Left lung (tissue), 10 donors: ENCODE measurements around the gene MAP3K7. TPM values are rescaled to one million over a fixed set of nuclear protein-coding genes. Genes with fewer than 3 reads are reported as not detected.

Experiments used
- ATAC-seq: fragments of 200-7000 bp; cut with Tn5 transposase; one replicate; pipeline ENCODE4 v1.9.1; 2020; ENCODE audit warnings: moderate library complexity
- DNase-seq, 4 donors: peaks; one replicate each; pipeline ENCODE4 v3.0.0-alpha.2; 2013 to 2020
- H3K27ac ChIP-seq, 2 donors: fragments of 200-600 bp; sonication (generic) in 1 of 2; one replicate each; pipeline versions ENCODE4 v1.5.0 to v1.8.0; 2020 to 2021
- H3K27me3 ChIP-seq, 2 donors: fragments of 200-600 bp; sonication (generic) in 1 of 2; one replicate each; pipeline versions ENCODE4 v1.5.0 to v1.8.0; 2020 to 2021
- H3K36me3 ChIP-seq, 2 donors: fragments of 200-600 bp; sonication (generic) in 1 of 2; one replicate each; pipeline versions ENCODE4 v1.5.0 to v1.8.0; 2020 to 2021
- H3K4me1 ChIP-seq, 2 donors: fragments of 200-600 bp; one replicate each; pipeline ENCODE4 v1.8.0; 2021
- H3K4me3 ChIP-seq, 2 donors: fragments of 200-600 bp; sonication (generic) in 1 of 2; one replicate each; pipeline versions ENCODE4 v1.5.0 to v1.8.0; 2020 to 2021; ENCODE audit warnings: mild to moderate bottlenecking in 1 of 2
- H3K9me3 ChIP-seq, 2 donors: fragments of 200-600 bp; sonication (generic) in 1 of 2; one replicate each; pipeline versions ENCODE4 v1.5.0 to v1.8.0; 2020 to 2021
- intact Hi-C, 2 donors: fragments of 100-400 bp; cut with DNase I; formaldehyde crosslinking; loops; one replicate each; pipeline versions ENCODE4 v1.11.2 to v1.14.2; 2022
- polyA plus RNA-seq, 6 donors: library from polyadenylated mRNA; unstranded; fragments of 120-200 nt; gene quantifications; one replicate each; pipeline ENCODE4 v1.2.1, GENCODE V29; 2013; ENCODE audit not compliant: insufficient read length in 6 of 6
- total RNA-seq, 2 donors: library from RNA; stranded (reverse); fragmentation: NEBNext Ultra II Directional; extraction: Animal tissue kit (Norgen Biotek cat#: 25700); gene quantifications; one replicate each; pipeline ENCODE4 v1.2.1, GENCODE V29; 2021
- TF ChIP-seq, protein P1 (sequence below), 2 donors: fragments of 200-600 bp; sonication (generic) in 1 of 2; IDR thresholded peaks; one replicate each; pipeline versions ENCODE4 v1.5.0 to v1.8.0; 2021; ENCODE audit warnings: antibody characterized with exemption in 2 of 2
- donor health status: DM: no; HTN: yes; CAD: no.
- donor health status: DM: no; HTN: no; CAD: no.

The MAP3K7 gene
- total and polyA plus RNA-seq, 8 donors, result 19.5 to 52.9 (median 45.8) TPM

DNA sequence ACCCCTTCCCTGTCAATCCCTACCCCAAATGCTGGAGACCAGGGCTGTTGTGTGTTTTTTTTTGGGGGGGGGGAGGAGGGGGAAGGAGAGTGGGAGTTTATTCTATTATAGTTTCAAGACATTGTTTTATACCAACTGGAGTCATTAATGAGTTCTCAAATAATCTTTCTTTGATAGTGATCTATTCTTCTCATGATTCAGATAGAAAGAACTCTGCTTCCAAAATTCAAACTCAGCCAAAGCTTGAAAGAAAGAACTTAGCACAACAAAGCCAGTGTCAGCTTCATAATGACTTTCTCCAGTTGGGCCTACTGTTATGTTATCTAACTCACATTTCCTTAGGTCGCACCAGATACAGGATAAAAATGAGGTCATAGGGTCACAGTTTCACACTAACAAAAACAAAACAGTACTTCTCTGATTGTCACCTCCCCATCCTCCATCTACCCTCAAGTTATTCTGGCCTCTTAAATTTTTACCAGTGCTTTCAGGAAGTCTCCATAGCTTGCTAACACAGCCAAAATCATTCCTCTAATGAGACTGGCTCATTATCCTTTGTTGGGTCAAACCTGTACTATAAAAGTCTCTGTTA, 19.0 kb upstream of the MAP3K7 start:
- peaks cover 0 to 4% of the 10 kb centered on the region in 2 donors for H3K4me1 ChIP-seq
- H3K4me3 ChIP-seq, result no peak overlapping the region
- no peaks in the 10 kb centered on the region for H3K36me3 ChIP-seq
- ATAC-seq (no peak), DNase-seq (no peak)
- peaks cover 18 to 60% of the 10 kb centered on the region in 2 donors for H3K27me3 ChIP-seq
- no peak overlapping the region for H3K27ac ChIP-seq
- TF ChIP-seq, protein P1, sequence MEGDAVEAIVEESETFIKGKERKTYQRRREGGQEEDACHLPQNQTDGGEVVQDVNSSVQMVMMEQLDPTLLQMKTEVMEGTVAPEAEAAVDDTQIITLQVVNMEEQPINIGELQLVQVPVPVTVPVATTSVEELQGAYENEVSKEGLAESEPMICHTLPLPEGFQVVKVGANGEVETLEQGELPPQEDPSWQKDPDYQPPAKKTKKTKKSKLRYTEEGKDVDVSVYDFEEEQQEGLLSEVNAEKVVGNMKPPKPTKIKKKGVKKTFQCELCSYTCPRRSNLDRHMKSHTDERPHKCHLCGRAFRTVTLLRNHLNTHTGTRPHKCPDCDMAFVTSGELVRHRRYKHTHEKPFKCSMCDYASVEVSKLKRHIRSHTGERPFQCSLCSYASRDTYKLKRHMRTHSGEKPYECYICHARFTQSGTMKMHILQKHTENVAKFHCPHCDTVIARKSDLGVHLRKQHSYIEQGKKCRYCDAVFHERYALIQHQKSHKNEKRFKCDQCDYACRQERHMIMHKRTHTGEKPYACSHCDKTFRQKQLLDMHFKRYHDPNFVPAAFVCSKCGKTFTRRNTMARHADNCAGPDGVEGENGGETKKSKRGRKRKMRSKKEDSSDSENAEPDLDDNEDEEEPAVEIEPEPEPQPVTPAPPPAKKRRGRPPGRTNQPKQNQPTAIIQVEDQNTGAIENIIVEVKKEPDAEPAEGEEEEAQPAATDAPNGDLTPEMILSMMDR (IDR thresholded peaks at IDR 0.05), result no peak
- no peaks in the 10 kb centered on the region for H3K9me3 ChIP-seq
- intact Hi-C loops, result no loop called here

DNA sequence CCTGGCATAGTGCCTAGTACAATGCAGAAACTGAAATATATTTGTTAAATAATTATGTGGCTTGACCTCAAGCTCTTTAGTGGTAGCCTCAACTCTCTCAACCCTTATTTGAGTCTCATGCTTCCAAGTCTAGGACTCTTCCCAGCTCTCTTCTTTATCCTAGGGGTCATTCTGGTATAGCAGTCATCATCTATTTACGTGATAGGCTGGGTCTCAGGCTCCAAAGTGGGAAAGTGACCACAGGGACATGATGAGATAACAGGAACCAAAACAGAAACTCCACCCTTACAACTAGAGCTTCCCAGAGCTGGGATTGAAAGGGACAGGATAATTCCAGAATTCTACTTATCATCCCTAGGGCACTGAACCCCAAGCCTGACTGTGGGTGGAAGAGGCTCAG, 17.7 kb upstream of the MAP3K7 start:
- Histone ChIP-seq H3K9me3 (no peaks in the 10 kb centered on the region), H3K36me3 (no peaks in the 10 kb centered on the region), H3K27me3 (peaks cover 9 to 49% of the 10 kb centered on the region in 2 donors), H3K4me3 (no peak overlapping the region), H3K27ac (no peak overlapping the region), H3K4me1 (no peaks in the 10 kb centered on the region)
- intact Hi-C loops, result no loop called here
- TF ChIP-seq, protein P1 (IDR thresholded peaks at IDR 0.05), result no peak
- no peak for DNase-seq
- no peak for ATAC-seq

DNA sequence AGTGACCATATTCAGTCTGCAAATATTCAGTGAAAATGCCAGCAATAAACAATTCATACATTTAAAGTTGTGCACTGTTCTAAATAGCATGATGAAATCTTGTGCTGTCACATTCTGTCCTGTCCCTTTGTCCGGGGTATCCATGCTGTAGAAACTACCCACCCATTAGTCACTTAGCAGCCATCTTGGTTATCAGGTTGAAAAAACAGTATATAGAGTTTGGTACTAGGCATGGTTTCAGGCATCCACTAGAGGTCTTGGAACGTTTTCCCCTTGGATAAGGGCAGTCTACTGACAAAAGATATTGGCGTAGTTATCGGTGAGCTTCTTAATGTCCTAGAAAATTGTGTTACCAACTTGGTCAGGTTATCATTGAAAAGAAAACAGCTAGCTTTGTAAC, 12.3 kb upstream of the MAP3K7 start:
- no peak overlapping the region for H3K4me3 ChIP-seq
- DNase-seq (no peak), ATAC-seq (no peak)
- H3K36me3 ChIP-seq, result no peaks in the 10 kb centered on the region
- TF ChIP-seq, protein P1 (IDR thresholded peaks at IDR 0.05), result no peak
- no peaks in the 10 kb centered on the region for H3K9me3 ChIP-seq
- H3K27ac ChIP-seq, result no peak overlapping the region
- H3K27me3 ChIP-seq, result peaks cover 0 to 49% of the 10 kb centered on the region in 2 donors
- no peaks in the 10 kb centered on the region for H3K4me1 ChIP-seq
- intact Hi-C loops, result no loop called here

DNA sequence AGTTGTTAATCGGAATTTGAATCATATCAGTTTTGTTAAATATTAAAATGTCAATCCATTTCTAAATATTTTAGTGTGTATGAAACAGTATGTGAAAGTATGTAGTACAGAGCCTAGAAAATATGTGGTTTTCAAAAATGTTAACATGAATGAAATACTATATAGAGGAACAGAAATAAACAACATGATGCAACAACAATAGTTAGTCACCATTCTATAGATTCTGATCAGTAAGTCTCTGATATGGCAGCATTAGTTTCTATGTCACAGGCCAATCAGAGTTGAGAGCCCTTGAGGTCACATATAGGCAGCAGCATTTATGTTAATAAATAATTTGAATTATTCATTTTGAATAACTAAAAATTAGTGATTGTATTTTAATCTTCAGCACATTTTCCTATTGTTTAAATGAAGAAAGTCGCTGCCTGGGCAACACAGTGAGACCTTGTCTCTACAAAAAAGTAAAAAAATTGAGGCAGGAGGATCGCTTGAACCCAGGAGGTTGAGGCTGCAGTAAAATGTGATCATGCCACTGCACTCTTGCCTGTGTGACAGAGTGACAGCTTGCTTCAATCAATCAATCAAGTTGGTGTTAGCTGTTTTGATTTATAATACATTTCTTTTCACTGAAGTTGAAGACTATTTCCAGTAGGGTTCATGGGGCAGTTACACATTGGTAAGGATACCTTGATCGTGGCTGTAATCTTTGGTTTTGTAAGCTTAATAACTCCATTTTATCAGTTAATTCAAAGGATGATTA, 11.5 kb upstream of the MAP3K7 start:
- no peak overlapping the region for H3K4me3 ChIP-seq
- peaks cover 0 to 52% of the 10 kb centered on the region in 2 donors for H3K27me3 ChIP-seq
- ATAC-seq (no peak), DNase-seq (no peak)
- no peak overlapping the region for H3K27ac ChIP-seq
- no peaks in the 10 kb centered on the region for H3K36me3 ChIP-seq
- no peaks in the 10 kb centered on the region for H3K4me1 ChIP-seq
- intact Hi-C loops, result no loop called here
- H3K9me3 ChIP-seq, result no peaks in the 10 kb centered on the region
- TF ChIP-seq, protein P1 (IDR thresholded peaks at IDR 0.05), result no peak

DNA sequence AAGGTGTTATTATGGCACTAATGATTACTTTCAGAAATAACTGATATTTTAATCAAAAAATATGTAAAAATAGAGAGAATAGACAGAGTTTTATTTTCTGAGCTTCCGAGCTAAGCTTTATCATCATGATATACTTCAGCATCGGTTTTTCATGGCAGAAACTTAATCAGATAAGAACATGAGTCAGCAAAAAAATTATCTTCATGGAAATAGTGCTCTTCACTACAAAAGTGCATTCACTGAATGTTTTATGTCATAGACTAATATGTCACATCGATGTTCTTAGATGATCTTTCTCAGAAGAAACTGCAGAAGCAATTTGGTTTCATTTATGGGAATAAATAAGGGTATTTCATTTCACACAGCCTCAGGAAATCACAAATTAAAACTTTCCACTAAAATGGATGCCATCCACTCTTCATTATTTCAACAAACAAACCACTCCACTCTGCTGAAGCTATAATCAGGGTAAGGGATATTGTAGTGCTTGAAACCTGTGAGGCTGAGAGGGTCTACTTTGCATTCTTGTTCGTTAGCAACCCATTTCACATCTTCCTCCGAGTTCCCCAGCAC, 10.2 kb upstream of the MAP3K7 start:
- no peaks in the 10 kb centered on the region for H3K4me1 ChIP-seq
- H3K9me3 ChIP-seq, result no peaks in the 10 kb centered on the region
- peaks cover 0 to 52% of the 10 kb centered on the region in 2 donors for H3K27me3 ChIP-seq
- H3K27ac ChIP-seq, result no peak overlapping the region
- DNase-seq (no peak), ATAC-seq (no peak)
- intact Hi-C loops, result no loop called here
- TF ChIP-seq, protein P1 (IDR thresholded peaks at IDR 0.05), result no peak
- no peaks in the 10 kb centered on the region for H3K36me3 ChIP-seq
- H3K4me3 ChIP-seq, result no peak overlapping the region
